ENCODE measurements around the gene GIMAP5. TPM values are rescaled to one million over a fixed set of nuclear protein-coding genes. Genes with fewer than 3 reads are reported as not detected.

GIMAP5 gene
- total RNA-seq, 1 donor: not detected

- TF ChIP-seq, protein P1, sequence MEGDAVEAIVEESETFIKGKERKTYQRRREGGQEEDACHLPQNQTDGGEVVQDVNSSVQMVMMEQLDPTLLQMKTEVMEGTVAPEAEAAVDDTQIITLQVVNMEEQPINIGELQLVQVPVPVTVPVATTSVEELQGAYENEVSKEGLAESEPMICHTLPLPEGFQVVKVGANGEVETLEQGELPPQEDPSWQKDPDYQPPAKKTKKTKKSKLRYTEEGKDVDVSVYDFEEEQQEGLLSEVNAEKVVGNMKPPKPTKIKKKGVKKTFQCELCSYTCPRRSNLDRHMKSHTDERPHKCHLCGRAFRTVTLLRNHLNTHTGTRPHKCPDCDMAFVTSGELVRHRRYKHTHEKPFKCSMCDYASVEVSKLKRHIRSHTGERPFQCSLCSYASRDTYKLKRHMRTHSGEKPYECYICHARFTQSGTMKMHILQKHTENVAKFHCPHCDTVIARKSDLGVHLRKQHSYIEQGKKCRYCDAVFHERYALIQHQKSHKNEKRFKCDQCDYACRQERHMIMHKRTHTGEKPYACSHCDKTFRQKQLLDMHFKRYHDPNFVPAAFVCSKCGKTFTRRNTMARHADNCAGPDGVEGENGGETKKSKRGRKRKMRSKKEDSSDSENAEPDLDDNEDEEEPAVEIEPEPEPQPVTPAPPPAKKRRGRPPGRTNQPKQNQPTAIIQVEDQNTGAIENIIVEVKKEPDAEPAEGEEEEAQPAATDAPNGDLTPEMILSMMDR (IDR thresholded peaks at IDR 0.05; ENCODE audit: extremely low read depth, low read depth, low read length): no peak
- no peaks in the 10 kb centered on the region for H3K4me1 ChIP-seq (ENCODE audit: insufficient read depth, low read length)
- H4K20me1 ChIP-seq (ENCODE audit: insufficient read depth, low read length): no peaks in the 10 kb centered on the region
- no peak overlapping the region for H3K4me3 ChIP-seq (ENCODE audit: insufficient read depth, low read length)
- no peaks in the 10 kb centered on the region for H3K36me3 ChIP-seq (ENCODE audit: insufficient read depth, low read length)
- no peak overlapping the region for H3K4me2 ChIP-seq (ENCODE audit: insufficient read depth, low read length)
- no peak overlapping the region for H2AFZ ChIP-seq (ENCODE audit: low read length)
- no peaks in the 10 kb centered on the region for H3K79me2 ChIP-seq (ENCODE audit: insufficient read depth, low read length)
- no peaks in the 10 kb centered on the region for H3K9me3 ChIP-seq (ENCODE audit: low read depth, low read length)
- H3K27ac ChIP-seq (ENCODE audit: low read depth, low read length): no peak overlapping the region
- no peak for DNase-seq (ENCODE audit: insufficient read length, low spot score, missing footprints)
- no peaks in the 10 kb centered on the region for H3K27me3 ChIP-seq (ENCODE audit: insufficient read depth, low read length)
These were observed 18.9 kb downstream of the GIMAP5 start for GRCh38 chr7:150756166-150756565.

- Histone ChIP-seq H3K4me2 (ENCODE audit: insufficient read depth, low read length) (no peak overlapping the region), H3K4me3 (ENCODE audit: insufficient read depth, low read length) (no peak overlapping the region), H3K4me1 (ENCODE audit: insufficient read depth, low read length) (no peaks in the 10 kb centered on the region), H2AFZ (ENCODE audit: low read length) (no peak overlapping the region), H3K27ac (ENCODE audit: low read depth, low read length) (no peak overlapping the region), H4K20me1 (ENCODE audit: insufficient read depth, low read length) (no peaks in the 10 kb centered on the region), H3K36me3 (ENCODE audit: insufficient read depth, low read length) (no peaks in the 10 kb centered on the region), H3K27me3 (ENCODE audit: insufficient read depth, low read length) (no peaks in the 10 kb centered on the region), H3K9me3 (ENCODE audit: low read depth, low read length) (no peaks in the 10 kb centered on the region), H3K79me2 (ENCODE audit: insufficient read depth, low read length) (no peaks in the 10 kb centered on the region)
- TF ChIP-seq, protein P1 (IDR thresholded peaks at IDR 0.05; ENCODE audit: extremely low read depth, low read depth, low read length): peak; percentile 20
- no peak for DNase-seq (ENCODE audit: insufficient read length, low spot score, missing footprints)
These were observed 19.6 kb downstream of the GIMAP5 start for GRCh38 chr7:150756858-150757257.

DNA sequence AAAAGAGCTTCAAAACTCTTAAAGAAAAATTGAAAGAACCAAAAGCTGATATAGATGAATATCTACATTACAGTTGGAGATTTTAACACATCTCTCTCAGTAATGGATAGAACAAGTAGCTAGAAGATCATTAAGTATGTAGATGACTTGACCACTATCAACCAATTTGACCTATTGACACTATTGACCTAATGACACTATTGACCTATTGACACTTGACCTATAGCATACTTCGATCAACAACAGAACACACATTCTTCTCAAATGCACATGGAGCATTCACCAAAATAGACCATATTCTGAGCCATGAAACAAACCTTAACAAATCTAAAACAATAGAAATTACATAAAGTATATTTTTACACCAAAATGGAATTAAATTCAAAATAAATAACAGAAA is 22.3 kb downstream of the GIMAP5 start:
- Histone ChIP-seq H3K79me2 (ENCODE audit: insufficient read depth, low read length) (no peaks in the 10 kb centered on the region), H2AFZ (ENCODE audit: low read length) (no peak overlapping the region), H3K9me3 (ENCODE audit: low read depth, low read length) (no peaks in the 10 kb centered on the region), H3K4me2 (ENCODE audit: insufficient read depth, low read length) (no peak overlapping the region), H3K4me1 (ENCODE audit: insufficient read depth, low read length) (no peaks in the 10 kb centered on the region), H3K27me3 (ENCODE audit: insufficient read depth, low read length) (no peaks in the 10 kb centered on the region), H3K36me3 (ENCODE audit: insufficient read depth, low read length) (no peaks in the 10 kb centered on the region), H3K27ac (ENCODE audit: low read depth, low read length) (no peak overlapping the region), H3K4me3 (ENCODE audit: insufficient read depth, low read length) (no peak overlapping the region), H4K20me1 (ENCODE audit: insufficient read depth, low read length) (no peaks in the 10 kb centered on the region)
- no peak for DNase-seq (ENCODE audit: insufficient read length, low spot score, missing footprints)
- TF ChIP-seq, protein P1 (IDR thresholded peaks at IDR 0.05; ENCODE audit: extremely low read depth, low read depth, low read length): no peak

DNA sequence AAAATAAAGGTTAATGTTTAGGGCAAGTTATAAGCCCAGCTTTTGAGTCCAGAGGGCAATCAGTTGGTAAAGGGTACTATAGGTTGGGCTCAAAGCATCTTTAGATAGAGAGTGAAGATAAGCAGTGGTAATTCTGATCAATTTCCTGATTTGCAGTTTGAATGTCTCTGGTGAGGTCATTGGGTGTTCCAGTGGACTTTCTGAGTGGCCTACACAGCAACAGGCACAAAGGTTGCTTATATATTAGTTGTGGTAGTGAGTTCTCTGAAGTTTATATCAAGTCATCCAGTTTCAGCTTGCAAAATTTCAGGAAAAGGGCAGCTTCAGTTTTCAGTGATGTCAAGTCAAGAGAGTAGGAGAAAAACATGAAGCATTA is 29.1 kb downstream of the GIMAP5 start:
- no peaks in the 10 kb centered on the region for H3K36me3 ChIP-seq (ENCODE audit: insufficient read depth, low read length)
- H2AFZ ChIP-seq (ENCODE audit: low read length): no peak overlapping the region
- no peaks in the 10 kb centered on the region for H3K9me3 ChIP-seq (ENCODE audit: low read depth, low read length)
- H3K4me2 ChIP-seq (ENCODE audit: insufficient read depth, low read length): no peak overlapping the region
- no peaks in the 10 kb centered on the region for H3K4me1 ChIP-seq (ENCODE audit: insufficient read depth, low read length)
- H3K27me3 ChIP-seq (ENCODE audit: insufficient read depth, low read length): no peaks in the 10 kb centered on the region
- no peaks in the 10 kb centered on the region for H3K79me2 ChIP-seq (ENCODE audit: insufficient read depth, low read length)
- no peak for DNase-seq (ENCODE audit: insufficient read length, low spot score, missing footprints)
- H4K20me1 ChIP-seq (ENCODE audit: insufficient read depth, low read length): no peaks in the 10 kb centered on the region
- H3K27ac ChIP-seq (ENCODE audit: low read depth, low read length): no peak overlapping the region
- TF ChIP-seq, protein P1 (IDR thresholded peaks at IDR 0.05; ENCODE audit: extremely low read depth, low read depth, low read length): no peak
- H3K4me3 ChIP-seq (ENCODE audit: insufficient read depth, low read length): no peak overlapping the region

All from osteoblast (primary cell).